HG03108 (cell line): ENCODE data around the gene XPOT.

Source experiments
- ATAC-seq: cut with Tn5 transposase; IDR thresholded peaks from one replicate; pipeline ENCODE4 v1.9.1; 2021; ENCODE audit warnings: moderate library complexity; ENCODE audit not compliant: unreplicated experiment

Gene XPOT

GRCh38 chr12:64466178-64466577 lies 62.0 kb downstream of the XPOT start:
- ATAC-seq, result no peak

GRCh38 chr12:64468966-64469365 lies 64.8 kb downstream of the XPOT start:
- no peak for ATAC-seq

GRCh38 chr12:64469455-64470142 lies 65.4 kb downstream of the XPOT start:
- ATAC-seq, result no peak

- ATAC-seq, result no peak
These were observed 66.3 kb downstream of the XPOT start for GRCh38 chr12:64470495-64470894.

DNA sequence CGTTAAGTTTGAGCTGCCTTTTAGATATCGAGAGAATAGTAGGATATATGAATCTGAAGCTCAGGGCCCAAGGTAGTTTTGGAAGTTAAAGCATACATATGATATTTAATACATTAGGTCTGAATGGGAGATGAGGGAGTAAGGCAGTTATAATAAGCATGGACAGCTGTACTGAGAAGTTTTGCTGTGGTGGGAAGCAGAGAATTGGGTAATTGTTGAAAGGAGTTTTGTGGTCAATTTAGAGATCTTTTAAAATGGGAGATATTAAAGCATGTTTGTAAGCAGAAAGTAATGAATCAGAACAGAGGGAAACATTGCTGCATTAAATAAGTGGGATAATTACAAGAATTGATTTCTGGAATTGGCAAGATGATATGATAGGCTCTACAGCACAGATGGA lies 69.0 kb downstream of the XPOT start:
- ATAC-seq, result no peak

GRCh38 chr12:64475518-64475917 lies 71.3 kb downstream of the XPOT start:
- ATAC-seq, result no peak

GRCh38 chr12:64476844-64477243 lies 72.7 kb downstream of the XPOT start:
- ATAC-seq, result no peak

GRCh38 chr12:64478661-64479060 lies 74.5 kb downstream of the XPOT start:
- ATAC-seq, result no peak

GRCh38 chr12:64480148-64480547 lies 76.0 kb downstream of the XPOT start:
- no peak for ATAC-seq

DNA sequence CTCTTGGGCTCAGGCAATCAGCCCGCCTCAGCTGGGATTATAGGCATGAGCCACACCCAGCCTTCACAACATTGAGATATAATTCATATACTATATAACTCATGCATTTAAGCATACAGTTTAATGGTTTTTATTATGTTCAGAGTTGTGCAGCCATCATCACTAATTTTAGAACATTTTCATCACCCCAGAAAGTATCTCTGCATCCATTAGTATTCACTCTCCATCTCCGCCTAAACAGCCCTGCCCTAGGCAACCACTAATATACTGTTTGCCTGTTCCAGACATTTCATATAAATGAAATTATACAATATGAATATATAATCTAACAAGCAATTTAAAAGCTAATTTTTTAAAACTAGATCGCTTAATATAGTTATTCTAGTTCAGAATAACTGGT lies 82.5 kb downstream of the XPOT start:
- ATAC-seq, result no peak

DNA sequence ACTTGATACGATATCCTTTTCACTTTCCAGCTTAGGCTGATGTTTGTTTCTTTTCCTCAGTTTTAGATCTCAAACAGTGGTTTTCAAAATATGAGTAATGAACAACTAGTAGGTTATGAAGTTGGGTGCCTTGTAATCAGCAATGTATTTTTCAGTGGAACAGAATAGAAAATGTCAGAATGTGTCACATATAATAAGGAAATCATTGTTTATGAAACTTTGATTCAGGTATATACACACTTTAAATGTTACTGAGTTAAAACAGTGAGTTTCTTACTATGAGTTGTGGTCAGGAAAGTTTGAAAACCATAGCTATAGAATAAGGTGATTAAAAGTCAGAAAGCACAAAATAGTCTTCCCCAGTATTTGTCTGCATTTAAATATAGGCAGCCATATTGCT lies 87.5 kb downstream of the XPOT start:
- no peak for ATAC-seq

DNA sequence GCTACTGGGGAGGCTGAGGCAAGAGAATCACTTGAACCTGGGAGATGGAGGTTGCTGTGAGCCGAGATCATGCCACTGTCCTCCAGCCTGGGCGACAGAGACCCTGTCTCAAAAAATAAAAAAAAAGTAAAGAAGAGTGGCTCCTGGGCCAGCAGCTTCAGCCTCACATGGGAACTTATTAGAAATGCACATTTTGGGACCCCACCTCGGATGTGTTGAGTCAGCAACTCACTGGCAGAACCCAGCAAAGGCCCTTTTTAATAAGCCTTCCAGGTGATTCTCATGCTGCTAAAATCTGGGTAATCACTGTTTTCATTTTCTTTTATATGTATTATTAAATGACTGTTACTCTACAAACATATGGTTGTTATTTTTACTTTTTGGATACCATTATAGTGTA lies 89.3 kb downstream of the XPOT start:
- no peak for ATAC-seq

GRCh38 chr12:64494998-64495729 lies 91.0 kb downstream of the XPOT start:
- ATAC-seq, result no peak

GRCh38 chr12:64496839-64497400 lies 92.7 kb downstream of the XPOT start:
- ATAC-seq, result no peak

DNA sequence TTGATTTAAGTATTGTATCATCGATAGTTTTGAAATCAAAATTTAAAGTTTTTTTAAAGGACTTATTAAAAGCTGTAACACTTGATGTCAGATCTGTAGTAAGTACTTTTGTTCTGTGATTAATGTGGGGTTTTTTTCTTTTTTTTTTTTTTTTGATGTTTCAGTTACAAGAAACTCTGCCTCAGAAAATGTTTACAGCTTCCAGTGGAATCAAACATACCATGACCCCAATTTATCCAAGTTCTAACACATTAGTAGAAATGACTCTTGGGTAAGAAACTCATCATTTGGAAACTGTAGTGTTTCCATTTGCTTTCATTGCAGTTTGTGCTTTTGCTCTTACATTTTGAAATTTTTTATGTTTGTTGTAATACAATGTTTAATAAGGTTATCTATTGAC lies 93.3 kb downstream of the XPOT start:
- ATAC-seq, result no peak

GRCh38 chr12:64497903-64498302 lies 93.7 kb downstream of the XPOT start:
- ATAC-seq, result no peak

GRCh38 chr12:64500394-64500793 lies 96.2 kb downstream of the XPOT start:
- ATAC-seq, result no peak
